Mesodermal cell (in vitro differentiated cells): Measurements from ENCODE around the gene TMED6.
"Not testable (repeated sequence)": the region's sequence is repeated elsewhere in the genome, so short reads cannot be mapped to it uniquely, and the experiment has no call there.

Experiments used
- H3K27ac ChIP-seq: 2 replicates; pipeline ENCODE4 v1.7.0; 2013; ENCODE audit warnings: mild to moderate bottlenecking, low read depth, low read length, moderate library complexity; ENCODE audit not compliant: severe bottlenecking
- H3K36me3 ChIP-seq: 2 replicates; pipeline ENCODE4 v1.7.1; 2013; ENCODE audit warnings: mild to moderate bottlenecking, low read length, moderate library complexity; ENCODE audit not compliant: control insufficient read depth, insufficient read depth
- H3K4me1 ChIP-seq: one replicate; pipeline ENCODE4 v1.7.1; 2013; ENCODE audit warnings: mild to moderate bottlenecking, low read length; ENCODE audit not compliant: insufficient read depth, control insufficient read depth, poor library complexity, severe bottlenecking
- H3K4me3 ChIP-seq: 2 replicates; pipeline ENCODE4 v1.7.0; 2013; ENCODE audit warnings: low read length, control low read depth, mild to moderate bottlenecking; ENCODE audit not compliant: insufficient read depth, poor library complexity, severe bottlenecking; ENCODE audit errors: extremely low read depth
- H3K9me3 ChIP-seq: 2 replicates; pipeline ENCODE4 v1.7.1; 2013; ENCODE audit warnings: mild to moderate bottlenecking, low read length, moderate library complexity; ENCODE audit not compliant: control insufficient read depth
- WGBS, 2 experiments: methylation state at CpG; one replicate each; pipeline ENCODE4 v1.1.5; 2013; ENCODE audit warnings: missing lambda C conversion rate in 2 of 2; ENCODE audit not compliant: insufficient coverage in 2 of 2; 5-methylcytosine and 5-hydroxymethylcytosine counted together

Gene TMED6

DNA sequence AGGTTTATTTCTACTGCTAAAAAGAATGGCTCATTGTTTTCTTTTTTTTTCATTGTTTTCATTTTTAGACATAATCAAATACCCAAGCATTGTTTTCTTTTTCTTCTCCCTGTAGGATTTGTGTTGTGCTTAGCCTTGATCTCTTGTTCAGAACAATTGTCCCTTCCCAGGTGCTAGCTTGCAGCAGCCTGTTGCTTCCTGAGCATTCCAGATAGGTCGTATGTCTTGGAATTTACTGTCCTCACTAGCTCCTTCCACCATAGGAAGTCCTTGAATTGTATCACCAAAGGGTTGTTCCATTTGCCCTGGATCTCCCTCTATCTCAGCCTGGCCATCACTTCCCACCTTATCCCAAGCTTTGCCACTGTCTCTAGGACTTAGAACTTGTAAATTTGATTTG, 50.4 kb downstream of the TMED6 start:
- H3K27ac ChIP-seq: no peak overlapping the region
- peaks cover 24% of the 10 kb centered on the region for H3K36me3 ChIP-seq
- 82 to 100% methylated on average over 1 of the region's 1 CpG for WGBS, 2 experiments
- H3K4me3 ChIP-seq: no peak overlapping the region
- H3K4me1 ChIP-seq: no peaks in the 10 kb centered on the region
- no peaks in the 10 kb centered on the region for H3K9me3 ChIP-seq

DNA sequence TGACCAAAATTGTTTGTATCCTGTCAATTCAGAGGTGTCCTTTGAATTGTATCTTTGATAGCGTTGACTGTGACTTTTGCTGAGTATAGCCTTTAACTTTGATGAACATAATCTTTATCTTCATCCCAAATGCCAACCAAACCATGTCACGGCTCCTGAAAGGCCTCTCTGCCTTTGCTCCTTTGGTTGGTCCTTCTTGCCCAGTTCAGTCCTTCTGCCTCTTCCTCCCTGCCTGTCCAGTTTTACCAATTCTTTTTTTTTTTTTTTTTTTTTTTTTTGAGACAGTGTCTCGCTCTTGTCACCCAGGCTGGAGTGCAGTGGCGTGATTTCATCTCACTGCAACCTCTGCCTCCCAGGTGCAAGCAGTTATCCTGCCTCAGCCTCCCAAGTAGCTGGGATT, 53.3 kb downstream of the TMED6 start:
- 100% methylated on average over 1 to 2 of the region's 4 CpGs for WGBS, 2 experiments

DNA sequence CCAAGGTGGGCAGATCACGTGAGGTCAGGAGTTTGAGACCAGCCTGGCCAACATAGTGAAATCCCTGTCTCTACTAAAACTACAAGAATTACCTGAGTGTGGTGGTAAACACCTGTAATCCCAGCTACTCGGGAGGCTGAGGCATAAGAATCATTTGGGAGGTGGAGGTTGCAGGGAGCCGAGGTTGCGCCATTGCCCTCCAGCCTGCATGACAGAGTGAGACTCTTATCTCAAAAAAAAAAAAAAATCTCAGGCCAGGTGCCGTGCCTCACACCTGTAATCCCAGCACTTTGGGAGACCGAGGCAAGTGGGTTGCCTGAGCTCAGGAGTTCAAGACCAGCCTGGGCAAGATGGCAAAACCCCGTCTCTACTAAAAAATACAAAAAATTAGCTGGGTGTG, 54.8 kb downstream of the TMED6 start:
- H3K36me3 ChIP-seq: peaks cover 23% of the 10 kb centered on the region
- not testable (repeated sequence) for H3K4me3 ChIP-seq, H3K27ac ChIP-seq, H3K4me1 ChIP-seq, H3K9me3 ChIP-seq
- WGBS, 2 experiments: 75 to 96% methylated on average over 3 of the region's 7 CpGs

More for the DNA sequence above, 53.3 kb downstream of the TMED6 start:
- Histone ChIP-seq H3K4me1 (no peaks in the 10 kb centered on the region), H3K27ac (no peak overlapping the region), H3K9me3 (no peaks in the 10 kb centered on the region), H3K4me3 (no peak overlapping the region), H3K36me3 (peaks cover 29% of the 10 kb centered on the region)

DNA sequence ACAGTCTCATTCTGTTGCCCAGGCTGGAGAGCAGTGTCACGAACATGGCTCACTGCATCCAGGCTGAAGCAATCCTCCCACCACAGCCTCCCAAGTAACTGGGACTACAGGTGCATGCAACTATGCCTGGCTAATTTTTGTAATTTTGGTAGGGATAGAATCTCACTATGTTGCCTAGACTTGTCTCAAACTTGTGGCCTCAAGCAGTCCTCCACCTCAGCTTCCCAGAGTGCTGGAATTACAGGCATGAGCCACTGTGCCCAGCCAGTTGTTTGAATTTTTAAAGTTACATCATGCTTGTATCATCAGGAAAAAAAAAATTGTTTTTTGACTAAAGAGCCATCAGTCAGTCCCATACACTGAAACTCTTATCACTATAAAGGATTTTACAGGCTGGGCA, 57.5 kb downstream of the TMED6 start:
- Histone ChIP-seq H3K27ac (no peak overlapping the region), H3K36me3 (peaks cover 5% of the 10 kb centered on the region), H3K4me1 (no peaks in the 10 kb centered on the region), H3K9me3 (no peaks in the 10 kb centered on the region), H3K4me3 (no peak overlapping the region)
- WGBS, 2 experiments: no CpG with 5 or more reads among the region's 1 CpG

DNA sequence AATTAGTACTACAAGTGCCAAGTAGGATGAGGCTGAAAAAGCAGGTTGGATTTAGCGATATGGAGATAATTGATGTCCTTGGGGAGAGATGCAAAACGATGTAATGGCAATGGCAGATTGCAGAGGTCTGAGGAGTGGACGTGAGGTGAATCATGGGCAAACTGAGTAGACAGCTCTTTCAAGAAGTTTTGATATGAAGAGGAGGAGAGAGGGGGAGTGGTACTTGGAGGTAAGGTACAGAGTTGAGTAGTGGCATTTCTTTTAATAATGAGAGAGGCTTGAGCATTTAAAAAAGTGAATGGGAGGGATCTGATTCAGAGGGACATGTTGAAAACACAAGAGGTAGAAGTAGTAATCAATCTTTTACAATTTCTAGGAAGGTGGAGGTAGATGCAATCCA, 58.2 kb downstream of the TMED6 start:
- H3K4me3 ChIP-seq: no peak overlapping the region
- no peaks in the 10 kb centered on the region for H3K9me3 ChIP-seq
- H3K4me1 ChIP-seq: no peaks in the 10 kb centered on the region
- H3K27ac ChIP-seq: no peak overlapping the region
- 94 to 97% methylated on average over 3 of the region's 3 CpGs for WGBS, 2 experiments
- peaks cover 5% of the 10 kb centered on the region for H3K36me3 ChIP-seq
